OCI-LY1 (cell line): ENCODE data around the gene CTCF.

Source experiments
- H2AFZ ChIP-seq: fragments of 200-600 bp; sonication (generic), shearing (Covaris generic); 2 replicates; pipeline ENCODE4 v1.6.0; 2014; ENCODE audit warnings: antibody characterized with exemption, mild to moderate bottlenecking, low read length
- H3F3A ChIP-seq: fragments of 200-600 bp; sonication (generic), shearing (Covaris generic); 2 replicates; pipeline ENCODE4 v1.6.0; 2014; ENCODE audit warnings: mild to moderate bottlenecking, antibody characterized with exemption, low read length, moderate library complexity; ENCODE audit not compliant: insufficient read depth
- H3K27ac ChIP-seq: fragments of 200-600 bp; sonication (generic); 2 replicates; pipeline ENCODE4 v1.5.1; 2014; ENCODE audit warnings: low read length, mixed run types, mild to moderate bottlenecking, low read depth; ENCODE audit not compliant: poor library complexity, severe bottlenecking
- H3K27me3 ChIP-seq: fragments of 200-600 bp; sonication (generic); 2 replicates; pipeline ENCODE4 v1.6.0; 2014; ENCODE audit warnings: antibody characterized with exemption, mild to moderate bottlenecking, low read length, moderate library complexity; ENCODE audit not compliant: insufficient read depth
- H3K36me3 ChIP-seq: fragments of 200-600 bp; sonication (generic); 2 replicates; pipeline ENCODE4 v1.6.1; 2014; ENCODE audit warnings: mild to moderate bottlenecking, antibody characterized with exemption, low read length, moderate library complexity, mixed read lengths; ENCODE audit not compliant: insufficient read depth
- H3K4me1 ChIP-seq: fragments of 200-600 bp; sonication (generic); 2 replicates; pipeline ENCODE4 v1.5.1; 2014; ENCODE audit warnings: mild to moderate bottlenecking, low read length, moderate library complexity; ENCODE audit not compliant: insufficient read depth, severe bottlenecking
- H3K4me2 ChIP-seq: fragments of 200-600 bp; sonication (generic), shearing (Covaris generic); 2 replicates; pipeline ENCODE4 v1.6.1; 2014; ENCODE audit warnings: low read length
- H3K4me3 ChIP-seq: fragments of 200-600 bp; sonication (generic); 2 replicates; pipeline ENCODE4 v1.5.1; 2014; ENCODE audit warnings: low read length, low read depth, mild to moderate bottlenecking, mixed read lengths; ENCODE audit not compliant: poor library complexity, severe bottlenecking
- H3K79me2 ChIP-seq: fragments of 200-600 bp; shearing (Covaris generic); 2 replicates; pipeline ENCODE4 v1.6.1; 2016; ENCODE audit warnings: mixed run types, low read length, mixed read lengths; ENCODE audit not compliant: insufficient read depth
- H3K9ac ChIP-seq: fragments of 200-600 bp; sonication (generic), shearing (Covaris generic); 2 replicates; pipeline ENCODE4 v1.6.1; 2014; ENCODE audit warnings: mild to moderate bottlenecking, low read length, mixed read lengths
- H3K9me2 ChIP-seq: fragments of 200-600 bp; sonication (generic), shearing (Covaris generic); 2 replicates; pipeline ENCODE4 v1.6.1; 2014; ENCODE audit warnings: low read depth, mild to moderate bottlenecking, low read length, mixed read lengths
- H3K9me3 ChIP-seq: fragments of 200-600 bp; shearing (Covaris generic); 2 replicates; pipeline ENCODE4 v1.6.1; 2014; ENCODE audit warnings: low read length, mixed read lengths
- H4K20me1 ChIP-seq: fragments of 200-600 bp; sonication (generic), shearing (Covaris generic); 2 replicates; pipeline ENCODE4 v1.6.0; 2016; ENCODE audit warnings: mild to moderate bottlenecking, low read length; ENCODE audit not compliant: insufficient read depth
- EZH2 ChIP-seq: fragments of 200-600 bp; sonication (generic), shearing (Covaris generic); IDR thresholded peaks from 2 replicates; pipeline ENCODE4 v1.8.0; 2017; ENCODE audit warnings: borderline replicate concordance, mixed run types, mild to moderate bottlenecking, antibody characterized with exemption, low read length, moderate library complexity, mixed read lengths
- TF ChIP-seq, protein P1 (sequence below): fragments of 200-600 bp; sonication (generic), shearing (Covaris generic); IDR thresholded peaks from 2 replicates; pipeline ENCODE4 v1.5.1; 2017; ENCODE audit warnings: mild to moderate bottlenecking, antibody characterized with exemption, low read length, moderate library complexity, mixed read lengths

The CTCF gene

GRCh38 chr16:67674851-67675578 is 112.7 kb downstream of the CTCF start:
- no peak overlapping the region for H3K4me2 ChIP-seq
- H3K27me3 ChIP-seq = no peaks in the 10 kb centered on the region
- H2AFZ ChIP-seq = no peak overlapping the region
- H3F3A ChIP-seq = no peaks in the 10 kb centered on the region
- TF ChIP-seq EZH2 = no peak
- TF ChIP-seq, protein P1, sequence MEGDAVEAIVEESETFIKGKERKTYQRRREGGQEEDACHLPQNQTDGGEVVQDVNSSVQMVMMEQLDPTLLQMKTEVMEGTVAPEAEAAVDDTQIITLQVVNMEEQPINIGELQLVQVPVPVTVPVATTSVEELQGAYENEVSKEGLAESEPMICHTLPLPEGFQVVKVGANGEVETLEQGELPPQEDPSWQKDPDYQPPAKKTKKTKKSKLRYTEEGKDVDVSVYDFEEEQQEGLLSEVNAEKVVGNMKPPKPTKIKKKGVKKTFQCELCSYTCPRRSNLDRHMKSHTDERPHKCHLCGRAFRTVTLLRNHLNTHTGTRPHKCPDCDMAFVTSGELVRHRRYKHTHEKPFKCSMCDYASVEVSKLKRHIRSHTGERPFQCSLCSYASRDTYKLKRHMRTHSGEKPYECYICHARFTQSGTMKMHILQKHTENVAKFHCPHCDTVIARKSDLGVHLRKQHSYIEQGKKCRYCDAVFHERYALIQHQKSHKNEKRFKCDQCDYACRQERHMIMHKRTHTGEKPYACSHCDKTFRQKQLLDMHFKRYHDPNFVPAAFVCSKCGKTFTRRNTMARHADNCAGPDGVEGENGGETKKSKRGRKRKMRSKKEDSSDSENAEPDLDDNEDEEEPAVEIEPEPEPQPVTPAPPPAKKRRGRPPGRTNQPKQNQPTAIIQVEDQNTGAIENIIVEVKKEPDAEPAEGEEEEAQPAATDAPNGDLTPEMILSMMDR = no peak
- H3K4me1 ChIP-seq = peaks cover 18% of the 10 kb centered on the region
- H3K9ac ChIP-seq = no peak overlapping the region
- no peaks in the 10 kb centered on the region for H3K79me2 ChIP-seq
- H3K27ac ChIP-seq = no peak overlapping the region
- peaks cover 6% of the 10 kb centered on the region; the same call in 1 of the 2 replicates for H3K36me3 ChIP-seq
- no peaks in the 10 kb centered on the region for H3K9me3 ChIP-seq
- H4K20me1 ChIP-seq = no peaks in the 10 kb centered on the region
- H3K9me2 ChIP-seq = no peaks in the 10 kb centered on the region
- H3K4me3 ChIP-seq = no peak overlapping the region

GRCh38 chr16:67675579-67675935 is 113.2 kb downstream of the CTCF start:
- Histone ChIP-seq H3K27me3 (no peaks in the 10 kb centered on the region), H3K4me3 (no peak overlapping the region), H3K4me1 (peaks cover 18% of the 10 kb centered on the region), H3K36me3 (peaks cover 6% of the 10 kb centered on the region; the same call in 1 of the 2 replicates), H3K27ac (no peak overlapping the region), H3F3A (no peaks in the 10 kb centered on the region), H3K9me3 (no peaks in the 10 kb centered on the region), H3K9me2 (no peaks in the 10 kb centered on the region), H3K79me2 (no peaks in the 10 kb centered on the region), H4K20me1 (no peaks in the 10 kb centered on the region), H3K9ac (no peak overlapping the region), H2AFZ (no peak overlapping the region), H3K4me2 (no peak overlapping the region)
- TF ChIP-seq EZH2 = no peak
- TF ChIP-seq, protein P1 = no peak

GRCh38 chr16:67675999-67676398 is 113.7 kb downstream of the CTCF start:
- TF ChIP-seq EZH2 = no peak
- TF ChIP-seq, protein P1 = no peak
- no peaks in the 10 kb centered on the region for H3K79me2 ChIP-seq
- no peak overlapping the region for H2AFZ ChIP-seq
- no peak overlapping the region for H3K27ac ChIP-seq
- H4K20me1 ChIP-seq = no peaks in the 10 kb centered on the region
- peaks cover 18% of the 10 kb centered on the region for H3K4me1 ChIP-seq
- H3K9me3 ChIP-seq = no peaks in the 10 kb centered on the region
- H3K9me2 ChIP-seq = no peaks in the 10 kb centered on the region
- no peak overlapping the region for H3K4me3 ChIP-seq
- no peaks in the 10 kb centered on the region for H3F3A ChIP-seq
- peaks cover 6% of the 10 kb centered on the region; the same call in 1 of the 2 replicates for H3K36me3 ChIP-seq
- H3K4me2 ChIP-seq = no peak overlapping the region
- no peak overlapping the region for H3K9ac ChIP-seq
- no peaks in the 10 kb centered on the region for H3K27me3 ChIP-seq
